Germinal center (tissue), 1 donor: Measurements from ENCODE around the gene AMIGO2.
"Not testable (repeated sequence)": the region's sequence is repeated elsewhere in the genome, so short reads cannot be mapped to it uniquely, and the experiment has no call there.

Experiments used
- DNase-seq: peaks from one replicate; pipeline ENCODE4 v3.0.0; 2012; ENCODE audit warnings: mixed read lengths, low spot score

Gene AMIGO2

GRCh38 chr12:47073951-47074350 is 5.8 kb downstream of the AMIGO2 start:
- DNase-seq: no peak

GRCh38 chr12:47071241-47071852 is 8.4 kb downstream of the AMIGO2 start:
- DNase-seq: peak; percentile 30

GRCh38 chr12:47070310-47070709 is 9.4 kb downstream of the AMIGO2 start:
- DNase-seq: no peak

GRCh38 chr12:47068539-47068938 is 11.2 kb downstream of the AMIGO2 start:
- DNase-seq: no peak

- DNase-seq: no peak
Observed at GRCh38 chr12:47067771-47068431, 11.9 kb downstream of the AMIGO2 start.

GRCh38 chr12:47067176-47067575 is 12.6 kb downstream of the AMIGO2 start:
- DNase-seq: no peak

- DNase-seq: no peak
Observed at GRCh38 chr12:47066278-47067025, 13.3 kb downstream of the AMIGO2 start.

GRCh38 chr12:47065546-47065945 is 14.2 kb downstream of the AMIGO2 start:
- no peak for DNase-seq

GRCh38 chr12:47058640-47059039 is 21.1 kb downstream of the AMIGO2 start:
- not testable (repeated sequence) for DNase-seq

GRCh38 chr12:47056944-47057343 is 22.8 kb downstream of the AMIGO2 start:
- DNase-seq: not testable (repeated sequence)

GRCh38 chr12:47055856-47056255 is 23.9 kb downstream of the AMIGO2 start:
- not testable (repeated sequence) for DNase-seq

- DNase-seq: no peak
Observed at GRCh38 chr12:47054659-47055058, 25.1 kb downstream of the AMIGO2 start.

GRCh38 chr12:47053961-47054360 is 25.8 kb downstream of the AMIGO2 start:
- no peak for DNase-seq

- no peak for DNase-seq
Observed at GRCh38 chr12:47052274-47052673, 27.5 kb downstream of the AMIGO2 start.

GRCh38 chr12:47051291-47051690 is 28.5 kb downstream of the AMIGO2 start:
- not testable (repeated sequence) for DNase-seq

GRCh38 chr12:47048541-47048940 is 31.2 kb downstream of the AMIGO2 start:
- DNase-seq: no peak

GRCh38 chr12:47041327-47041726 is 38.4 kb downstream of the AMIGO2 start:
- no peak for DNase-seq

- DNase-seq: no peak
Observed at GRCh38 chr12:47039756-47040155, 40.0 kb downstream of the AMIGO2 start.

- DNase-seq: no peak
Observed at GRCh38 chr12:47039079-47039478, 40.7 kb downstream of the AMIGO2 start.

GRCh38 chr12:47038270-47038748 is 41.5 kb downstream of the AMIGO2 start:
- no peak for DNase-seq

GRCh38 chr12:47035484-47035883 is 44.3 kb downstream of the AMIGO2 start:
- DNase-seq: no peak

- DNase-seq: no peak
Observed at GRCh38 chr12:47034661-47035060, 45.1 kb downstream of the AMIGO2 start.
